ENCODE results near the gene SLMAP.

SLMAP gene

DNA sequence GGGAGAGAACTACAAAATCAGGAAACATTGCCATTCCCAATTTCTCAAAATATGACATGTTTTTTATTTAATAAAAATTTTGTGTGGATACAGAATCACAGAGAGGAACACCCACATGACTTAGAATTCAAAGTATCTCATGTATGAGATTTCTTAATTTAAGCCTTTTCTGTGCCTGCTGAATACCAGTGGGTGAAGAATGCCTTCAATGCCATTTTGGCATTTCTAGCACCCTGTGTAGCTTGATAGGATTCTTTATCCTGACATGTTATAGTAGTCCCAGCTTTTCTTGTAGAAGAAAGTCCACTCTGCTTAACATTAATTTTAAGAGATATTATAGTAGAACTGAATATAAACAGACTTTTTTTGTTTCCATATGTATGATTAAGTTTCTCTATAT, 3.1 kb upstream of the SLMAP start:
- ChIA-PET CTCF (interaction anchor here (1.5 kb wide), 1 partner anchor 71 kb away, joined by 3 read pairs; no protein-coding TSS in a partner anchor), POLR2A (no interaction called here)
- TF ChIP-seq, protein P1, sequence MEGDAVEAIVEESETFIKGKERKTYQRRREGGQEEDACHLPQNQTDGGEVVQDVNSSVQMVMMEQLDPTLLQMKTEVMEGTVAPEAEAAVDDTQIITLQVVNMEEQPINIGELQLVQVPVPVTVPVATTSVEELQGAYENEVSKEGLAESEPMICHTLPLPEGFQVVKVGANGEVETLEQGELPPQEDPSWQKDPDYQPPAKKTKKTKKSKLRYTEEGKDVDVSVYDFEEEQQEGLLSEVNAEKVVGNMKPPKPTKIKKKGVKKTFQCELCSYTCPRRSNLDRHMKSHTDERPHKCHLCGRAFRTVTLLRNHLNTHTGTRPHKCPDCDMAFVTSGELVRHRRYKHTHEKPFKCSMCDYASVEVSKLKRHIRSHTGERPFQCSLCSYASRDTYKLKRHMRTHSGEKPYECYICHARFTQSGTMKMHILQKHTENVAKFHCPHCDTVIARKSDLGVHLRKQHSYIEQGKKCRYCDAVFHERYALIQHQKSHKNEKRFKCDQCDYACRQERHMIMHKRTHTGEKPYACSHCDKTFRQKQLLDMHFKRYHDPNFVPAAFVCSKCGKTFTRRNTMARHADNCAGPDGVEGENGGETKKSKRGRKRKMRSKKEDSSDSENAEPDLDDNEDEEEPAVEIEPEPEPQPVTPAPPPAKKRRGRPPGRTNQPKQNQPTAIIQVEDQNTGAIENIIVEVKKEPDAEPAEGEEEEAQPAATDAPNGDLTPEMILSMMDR (IDR thresholded peaks at IDR 0.05; ENCODE audit: insufficient read depth, low read length, missing control alignments) = no peak
- H3K4me3 ChIP-seq (ENCODE audit: low read depth, low read length) = no peak overlapping the region
- DNase-seq (ENCODE audit: low read depth, low spot score) = no peak

DNA sequence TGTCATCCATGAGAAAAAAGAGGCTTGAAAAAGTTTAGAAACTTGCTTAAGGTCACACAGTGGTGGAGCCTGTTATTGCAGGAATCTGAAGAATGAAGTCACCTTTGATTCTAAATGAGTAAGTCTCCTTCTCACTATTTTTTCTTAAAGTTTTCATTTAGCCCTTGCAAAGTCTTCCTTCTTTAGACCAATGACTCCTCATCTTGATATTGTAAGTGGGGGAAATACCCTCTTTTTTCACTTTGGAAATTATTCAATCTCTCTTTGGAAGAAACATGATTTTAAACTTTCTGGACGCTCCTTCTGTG, 787 bp upstream of the SLMAP start:
- ChIA-PET POLR2A (interaction anchor here (0.8 to 1.4 kb wide), 3 partner anchors 10 to 158 kb away, joined by 3 to 6 read pairs (median 3); partner anchors contain the start of gene ARF4), CTCF (interaction anchor here (0.8 to 1.8 kb wide), 3 partner anchors 9 to 97 kb away, joined by 3 to 6 read pairs (median 3); no protein-coding TSS in a partner anchor)
- H3K4me3 ChIP-seq (ENCODE audit: low read depth, low read length) = peak overlapping the region; percentile 89
- TF ChIP-seq, protein P1 (IDR thresholded peaks at IDR 0.05; ENCODE audit: insufficient read depth, low read length, missing control alignments) = no peak
- no peak for DNase-seq (ENCODE audit: low read depth, low spot score)

DNA sequence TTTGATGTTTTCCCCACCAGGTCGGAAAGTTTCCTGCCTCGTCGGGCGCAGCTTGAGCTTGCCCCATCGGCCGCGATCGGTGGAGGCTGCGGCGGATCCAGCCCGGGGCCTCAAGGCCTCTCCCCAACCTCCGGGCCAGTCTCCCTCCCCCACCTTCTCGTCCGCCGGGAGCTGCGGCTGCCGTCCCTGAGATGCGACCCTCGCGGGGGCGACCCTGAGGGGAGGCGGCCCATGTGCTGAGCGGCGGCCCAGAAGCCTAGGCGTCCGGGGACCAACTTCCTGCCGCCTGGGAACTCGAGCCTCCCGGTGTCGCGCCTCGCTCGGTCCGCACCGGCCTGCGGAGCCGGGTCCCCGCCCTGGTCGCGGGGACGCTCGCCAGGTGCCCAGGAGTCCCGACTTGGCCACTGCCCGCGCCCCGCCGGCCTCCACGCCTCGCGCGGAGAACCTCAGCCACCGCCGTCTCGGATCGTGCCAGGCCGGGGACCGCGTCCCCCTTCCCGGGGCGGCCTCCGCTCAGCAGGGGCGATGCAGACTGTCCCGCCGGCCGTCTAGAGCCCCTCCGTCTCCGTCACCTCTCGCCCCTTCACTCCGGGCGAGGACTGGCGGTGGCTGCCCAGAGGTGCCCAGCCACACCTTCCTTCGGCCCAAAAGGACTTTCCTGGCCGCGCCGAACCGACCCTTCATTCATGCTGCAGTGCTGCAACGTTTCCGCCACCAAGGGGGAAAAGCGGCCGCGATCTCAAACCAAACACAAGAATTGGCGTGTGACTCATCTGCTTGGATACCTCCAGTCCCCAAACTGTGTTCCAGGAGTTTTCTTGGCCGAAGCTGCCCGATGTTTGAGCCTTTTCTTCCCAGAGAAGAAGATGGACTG, 656 bp downstream of the SLMAP start:
- peak overlapping the region; percentile 89 for H3K4me3 ChIP-seq (ENCODE audit: low read depth, low read length)
- DNase-seq (ENCODE audit: low read depth, low spot score) = no peak
- POLR2A ChIA-PET = interaction anchor here (0.7 to 1.4 kb wide), 4 partner anchors 11 to 159 kb away, joined by 3 to 6 read pairs (median 4); partner anchors contain the start of gene ARF4
- TF ChIP-seq, protein P1 (IDR thresholded peaks at IDR 0.05; ENCODE audit: insufficient read depth, low read length, missing control alignments) = no peak
- CTCF ChIA-PET = interaction anchor here (1.8 kb wide), 1 partner anchor 96 kb away, joined by 6 read pairs; no protein-coding TSS in a partner anchor

DNA sequence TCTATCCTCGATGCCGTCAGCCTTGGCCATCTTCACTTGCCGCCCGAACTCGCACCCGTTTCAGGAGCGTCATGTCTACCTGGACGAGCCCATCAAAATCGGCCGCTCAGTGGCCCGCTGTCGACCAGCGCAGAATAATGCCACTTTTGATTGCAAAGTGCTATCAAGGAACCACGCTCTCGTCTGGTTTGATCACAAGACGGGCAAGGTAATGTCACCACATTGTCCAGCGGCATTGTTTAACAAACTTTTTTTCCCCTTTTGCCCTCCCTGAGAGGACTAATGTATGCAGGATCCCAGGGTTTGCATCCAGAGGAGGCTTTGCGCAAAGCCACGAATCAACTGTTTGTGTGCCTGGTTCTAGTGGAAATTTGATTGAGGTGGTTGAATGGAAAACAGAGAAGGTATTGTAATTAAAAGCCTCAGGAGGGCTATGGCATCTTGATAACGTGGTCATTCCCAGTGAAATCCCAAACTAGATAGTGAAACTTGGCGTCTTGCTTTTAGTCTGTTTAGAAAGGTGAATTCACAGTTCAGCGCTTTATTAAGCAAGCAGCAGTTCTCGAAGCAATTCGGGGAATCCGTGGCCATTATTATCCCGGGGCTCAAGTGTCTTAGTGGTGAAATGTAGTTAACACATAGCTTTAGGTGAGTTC, 1.7 kb downstream of the SLMAP start:
- ChIA-PET CTCF (no interaction called here), POLR2A (interaction anchor here (0.7 kb wide), 1 partner anchor 20 kb away, joined by 3 read pairs; no protein-coding TSS in a partner anchor)
- no peak for DNase-seq (ENCODE audit: low read depth, low spot score)
- TF ChIP-seq, protein P1 (IDR thresholded peaks at IDR 0.05; ENCODE audit: insufficient read depth, low read length, missing control alignments) = no peak
- peak overlapping the region; percentile 89 for H3K4me3 ChIP-seq (ENCODE audit: low read depth, low read length)

DNA sequence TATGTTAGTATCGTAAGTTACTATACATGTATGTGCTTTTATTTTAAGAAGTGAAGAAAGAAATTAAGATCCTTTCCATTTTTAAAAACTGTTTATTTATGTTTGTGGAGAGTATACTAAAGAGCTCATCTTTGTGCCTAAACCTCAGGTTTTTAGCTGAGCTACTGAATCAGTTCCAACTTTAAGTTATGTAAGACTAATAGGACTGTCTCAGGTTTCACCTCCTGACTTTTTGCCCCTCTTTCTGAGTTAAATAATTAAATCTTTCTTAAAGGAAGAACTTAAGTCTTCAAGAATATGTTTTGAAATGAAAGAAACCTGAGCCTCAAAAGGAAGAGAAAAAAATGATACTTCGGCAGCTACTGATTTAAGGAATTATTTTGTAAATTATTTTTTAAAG, 2.6 kb downstream of the SLMAP start:
- POLR2A ChIA-PET = no interaction called here
- DNase-seq (ENCODE audit: low read depth, low spot score) = no peak
- peak overlapping the region; percentile 89 for H3K4me3 ChIP-seq (ENCODE audit: low read depth, low read length)
- TF ChIP-seq, protein P1 (IDR thresholded peaks at IDR 0.05; ENCODE audit: insufficient read depth, low read length, missing control alignments) = no peak
- CTCF ChIA-PET = no interaction called here

DNA sequence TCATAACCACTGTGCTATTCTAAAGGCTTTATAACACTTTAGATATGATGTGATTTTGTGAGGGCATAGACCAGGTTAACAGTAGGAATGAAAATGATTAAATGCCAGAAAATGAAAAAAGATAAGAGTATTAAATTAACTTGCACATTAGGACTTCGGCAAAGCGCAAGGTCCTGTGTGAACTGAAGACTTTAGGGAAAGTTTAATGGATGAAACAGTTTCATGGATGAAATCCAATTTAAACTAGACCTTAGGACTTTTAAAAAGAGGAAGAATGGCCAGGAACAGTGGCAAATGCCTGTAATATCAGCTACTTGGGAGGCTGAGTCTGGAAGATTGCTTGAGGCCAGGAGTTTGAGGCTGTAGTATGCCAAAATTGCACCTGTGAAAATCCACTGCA, 8.7 kb downstream of the SLMAP start:
- POLR2A ChIA-PET = no interaction called here
- H3K4me3 ChIP-seq (ENCODE audit: low read depth, low read length) = no peak overlapping the region
- DNase-seq (ENCODE audit: low read depth, low spot score) = no peak
- TF ChIP-seq, protein P1 (IDR thresholded peaks at IDR 0.05; ENCODE audit: insufficient read depth, low read length, missing control alignments) = no peak
- CTCF ChIA-PET = interaction anchor here (0.8 to 1.2 kb wide), 4 partner anchors 9 to 61 kb away, joined by 3 to 4 read pairs (median 3); partner anchors contain the start of gene SLMAP
